Urinary bladder (tissue), 4 donors: Measurements from ENCODE around the gene TSC22D1. TPM values are rescaled to one million over a fixed set of nuclear protein-coding genes. Genes with fewer than 3 reads are reported as not detected.

Source experiments
- DNase-seq: peaks from one replicate; pipeline ENCODE4 v3.0.0-alpha.2; 2015; ENCODE audit errors: extremely low spot score
- H3K27ac ChIP-seq: one replicate; pipeline ENCODE4 v1.5.1; 2013; ENCODE audit warnings: low read depth, mild to moderate bottlenecking, moderate library complexity
- H3K36me3 ChIP-seq: one replicate; pipeline ENCODE4 v1.6.1; 2013; ENCODE audit warnings: mild to moderate bottlenecking, moderate library complexity; ENCODE audit not compliant: insufficient read depth
- H3K4me1 ChIP-seq: one replicate; pipeline ENCODE4 v1.6.1; 2013; ENCODE audit warnings: mild to moderate bottlenecking, moderate library complexity; ENCODE audit not compliant: insufficient read depth
- H3K4me3 ChIP-seq: one replicate; pipeline ENCODE4 v1.5.1; 2013; ENCODE audit warnings: low read depth, low read length
- WGBS: extraction: QIAGEN DNeasy Blood & Tissue Kit; methylation state at CpG from one replicate; pipeline ENCODE4 v1.1.7; 2013; 5-methylcytosine and 5-hydroxymethylcytosine counted together
- polyA plus RNA-seq: library from polyadenylated mRNA; stranded (reverse); fragments of 200-250 nt; gene quantifications from one replicate; pipeline ENCODE4 v1.2.3, GENCODE V29; 2013
- total RNA-seq: library from RNA; depleted of rRNA; stranded (reverse); fragments of >200 nt; gene quantifications from one replicate; pipeline ENCODE4 v1.2.3, GENCODE V29; 2014
- donor health status: healthy with polysubstance abuse.
- donor health status: healthy.

The TSC22D1 gene
- total and polyA plus RNA-seq, 2 donors = 104 to 240 TPM

GRCh38 chr13:44449999-44450821 is 125.9 kb downstream of the TSC22D1 start:
- no peak overlapping the region for H3K27ac ChIP-seq
- no peaks in the 10 kb centered on the region for H3K4me1 ChIP-seq
- WGBS = 88% methylated on average over 3 of the region's 3 CpGs
- no peaks in the 10 kb centered on the region for H3K36me3 ChIP-seq
- DNase-seq = no peak
- H3K4me3 ChIP-seq = no peak overlapping the region

GRCh38 chr13:44448875-44449274 is 127.3 kb downstream of the TSC22D1 start:
- no peak overlapping the region for H3K4me3 ChIP-seq
- no peak overlapping the region for H3K27ac ChIP-seq
- no peak for DNase-seq
- no peaks in the 10 kb centered on the region for H3K36me3 ChIP-seq
- WGBS = 77% methylated on average over 3 of the region's 3 CpGs
- no peaks in the 10 kb centered on the region for H3K4me1 ChIP-seq

- no peaks in the 10 kb centered on the region for H3K4me1 ChIP-seq
- H3K27ac ChIP-seq = no peak overlapping the region
- no peaks in the 10 kb centered on the region for H3K36me3 ChIP-seq
- H3K4me3 ChIP-seq = no peak overlapping the region
- 69% methylated on average over 2 of the region's 2 CpGs for WGBS
- DNase-seq = no peak
Observed at GRCh38 chr13:44448373-44448772, 127.8 kb downstream of the TSC22D1 start.

- 94% methylated on average over 2 of the region's 2 CpGs for WGBS
- Histone ChIP-seq H3K36me3 (no peaks in the 10 kb centered on the region), H3K4me3 (no peak overlapping the region), H3K27ac (no peak overlapping the region), H3K4me1 (no peaks in the 10 kb centered on the region)
- no peak for DNase-seq
Observed at GRCh38 chr13:44447783-44448321, 128.3 kb downstream of the TSC22D1 start.

- Histone ChIP-seq H3K36me3 (no peaks in the 10 kb centered on the region), H3K27ac (no peak overlapping the region), H3K4me3 (no peak overlapping the region), H3K4me1 (no peaks in the 10 kb centered on the region)
- 59% methylated on average over 10 of the region's 10 CpGs for WGBS
- DNase-seq = no peak
Observed at GRCh38 chr13:44440046-44440608, 136.0 kb downstream of the TSC22D1 start.

GRCh38 chr13:44439452-44440024 is 136.6 kb downstream of the TSC22D1 start:
- Histone ChIP-seq H3K4me1 (no peaks in the 10 kb centered on the region), H3K36me3 (no peaks in the 10 kb centered on the region), H3K27ac (no peak overlapping the region), H3K4me3 (no peak overlapping the region)
- DNase-seq = peak; percentile 15
- WGBS = 55% methylated on average over 4 of the region's 4 CpGs

GRCh38 chr13:44438234-44438579 is 137.9 kb downstream of the TSC22D1 start:
- 14% methylated on average over 3 of the region's 3 CpGs for WGBS
- Histone ChIP-seq H3K4me3 (no peak overlapping the region), H3K4me1 (no peaks in the 10 kb centered on the region), H3K27ac (no peak overlapping the region), H3K36me3 (peaks cover 2% of the 10 kb centered on the region)
- DNase-seq = no peak

- H3K36me3 ChIP-seq = peaks cover 2% of the 10 kb centered on the region
- 4% methylated on average over 5 of the region's 5 CpGs for WGBS
- no peaks in the 10 kb centered on the region for H3K4me1 ChIP-seq
- peak; percentile 66 for DNase-seq
- peak overlapping the region; percentile 60 for H3K4me3 ChIP-seq
- peak overlapping the region; percentile 23 for H3K27ac ChIP-seq
Observed at GRCh38 chr13:44437356-44438233, 138.5 kb downstream of the TSC22D1 start.

GRCh38 chr13:44436589-44437337 is 139.4 kb downstream of the TSC22D1 start:
- H3K4me3 ChIP-seq = peak overlapping the region; percentile 60
- WGBS = under 1% methylated on average over 38 of the region's 38 CpGs
- peak overlapping the region; percentile 87 for H3K27ac ChIP-seq
- no peaks in the 10 kb centered on the region for H3K4me1 ChIP-seq
- peak; percentile 92 for DNase-seq
- peaks cover 2% of the 10 kb centered on the region for H3K36me3 ChIP-seq

- Histone ChIP-seq H3K27ac (peak overlapping the region; percentile 87), H3K4me3 (peak overlapping the region; percentile 60), H3K4me1 (no peaks in the 10 kb centered on the region), H3K36me3 (peaks cover 2% of the 10 kb centered on the region)
- DNase-seq = peak; percentile 10
- WGBS = under 1% methylated on average over 9 of the region's 9 CpGs
Observed at GRCh38 chr13:44435919-44436510, 140.1 kb downstream of the TSC22D1 start.

GRCh38 chr13:44435142-44435918 is 140.8 kb downstream of the TSC22D1 start:
- peak; percentile 99 for DNase-seq
- under 1% methylated on average over 51 of the region's 51 CpGs for WGBS
- Histone ChIP-seq H3K4me1 (no peaks in the 10 kb centered on the region), H3K36me3 (peaks cover 2% of the 10 kb centered on the region), H3K27ac (peak overlapping the region; percentile 87), H3K4me3 (peak overlapping the region; percentile 60)

GRCh38 chr13:44434766-44435141 is 141.4 kb downstream of the TSC22D1 start:
- DNase-seq = no peak
- Histone ChIP-seq H3K36me3 (peaks cover 2% of the 10 kb centered on the region), H3K4me1 (no peaks in the 10 kb centered on the region), H3K27ac (peak overlapping the region; percentile 66), H3K4me3 (peak overlapping the region; percentile 60)
- WGBS = 7% methylated on average over 4 of the region's 4 CpGs
